PC-3 (cell line): ENCODE measurements around the gene POLD4.

Experiments
- CTCF ChIP-seq: fragments of 300-600 bp; sonication (generic); conservative IDR thresholded peaks from 2 replicates; pipeline ENCODE4 v1.5.1; 2017; ENCODE audit warnings: antibody characterized with exemption, low read depth, mild to moderate bottlenecking, low read length
- EZH2 ChIP-seq: fragments of 300-600 bp; sonication (generic); IDR thresholded peaks from one replicate; pipeline ENCODE4 v1.6.1; 2017; ENCODE audit warnings: antibody characterized with exemption, mild to moderate bottlenecking, low read length; ENCODE audit not compliant: unreplicated experiment

- no peak for TF ChIP-seq CTCF
- no peak for TF ChIP-seq EZH2
These were observed 21.4 kb upstream of the POLD4 start for GRCh38 chr11:67374571-67375281.
